SH-SY5Y (cell line): ENCODE data around the gene S100A4.

Experiments used
- GATA2 ChIP-seq: IDR thresholded peaks from 2 replicates; pipeline ENCODE4 v1.6.1; 2011; ENCODE audit warnings: mild to moderate bottlenecking, low read depth, low read length
- GATA3 ChIP-seq: IDR thresholded peaks from 2 replicates; pipeline ENCODE4 v1.6.1; 2011; ENCODE audit warnings: low read depth, mild to moderate bottlenecking, low read length, moderate library complexity

DNA sequence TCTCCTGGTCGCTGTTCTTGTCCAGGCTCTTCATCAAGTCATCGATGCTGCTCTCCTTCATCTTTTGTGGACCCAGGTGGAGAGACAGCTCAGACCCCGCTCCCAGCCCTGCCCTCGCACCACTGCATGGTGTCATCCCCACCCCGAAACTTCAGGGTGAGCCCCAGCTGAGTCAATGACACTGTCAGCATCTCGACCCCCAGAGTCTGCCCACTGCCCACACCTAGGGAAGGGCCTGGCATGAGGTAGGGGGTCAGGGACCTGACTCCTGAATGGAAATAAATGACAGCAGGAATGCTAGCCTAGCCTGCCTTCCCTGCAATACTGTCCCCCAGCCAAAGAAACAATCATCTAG, 8.3 kb downstream of the S100A4 start:
- TF ChIP-seq GATA3, result no peak
- TF ChIP-seq GATA2, result no peak
